Gastrocnemius medialis (tissue), 4 donors: ENCODE measurements around the gene PELI3. TPM values are rescaled to one million over a fixed set of nuclear protein-coding genes. Genes with fewer than 3 reads are reported as not detected.

Experiments
- ATAC-seq, 2 donors: fragments of 150-250 bp; one replicate each; pipeline ENCODE4 v1.9.1; 2016
- DNase-seq, 2 donors: peaks; one replicate each; pipeline ENCODE4 v3.0.0-alpha.2; 2019
- H3K27ac ChIP-seq, 4 donors: fragments of 200-600 bp; sonication (generic); 1 replicate in 1 of 4; 2 replicates in 3 of 4; pipeline ENCODE4 v1.5.1; 2016 to 2018; ENCODE audit warnings: mild to moderate bottlenecking in 2 of 4, moderate library complexity in 1 of 4
- H3K27me3 ChIP-seq, 3 donors: fragments of 200-600 bp; sonication (generic) in 2 of 3; 1 replicate in 1 of 3; 2 replicates in 2 of 3; pipeline versions ENCODE4 v1.5.1 to v1.6.0; 2016 to 2019; ENCODE audit warnings: mild to moderate bottlenecking in 1 of 3, moderate library complexity in 1 of 3
- H3K36me3 ChIP-seq, 2 donors: fragments of 200-600 bp; sonication (generic) in 1 of 2; one replicate each; pipeline ENCODE4 v1.5.1; 2017 to 2018
- H3K4me1 ChIP-seq, 2 donors: fragments of 200-600 bp; sonication (generic) in 1 of 2; one replicate each; pipeline ENCODE4 v1.5.1; 2016 to 2017; ENCODE audit warnings: mild to moderate bottlenecking in 2 of 2
- H3K4me3 ChIP-seq, 4 donors: fragments of 200-600 bp; sonication (generic) in 3 of 4; 1 replicate in 1 of 4; 2 replicates in 3 of 4; pipeline ENCODE4 v1.5.1; 2016 to 2019; ENCODE audit warnings: mild to moderate bottlenecking in 2 of 4
- H3K9me3 ChIP-seq, 3 donors: fragments of 200-600 bp; sonication (generic) in 2 of 3; 1 replicate in 1 of 3; 2 replicates in 2 of 3; pipeline ENCODE4 v1.5.1; 2016 to 2019
- POLR2A ChIP-seq, 2 donors: fragments of 450-650 bp; IDR thresholded peaks; one replicate each; pipeline ENCODE4 v1.6.1; 2017; ENCODE audit warnings: antibody characterized with exemption in 2 of 2, mild to moderate bottlenecking in 2 of 2, moderate library complexity in 2 of 2
- in situ Hi-C, 4 donors: fragments of 200-750 bp; cut with MboI; loops; one replicate each; pipeline versions ENCODE4 v1.15.0 to v1.8.0; 2017; ENCODE audit warnings: low sequenced_read_pairs in 4 of 4
- intact Hi-C: fragments of 100-400 bp; cut with DNase I; formaldehyde crosslinking; loops from one replicate; pipeline ENCODE4 v1.15.1; 2023; ENCODE audit warnings: low total_unique reads
- total RNA-seq, 4 donors: library from RNA; depleted of rRNA; stranded (reverse); fragments of >200 nt; gene quantifications; one replicate each; pipeline versions ENCODE4 v1.1.0 to v1.2.3, GENCODE V29; 2016
- TF ChIP-seq, protein P1 (sequence below), 5 experiments: fragments of 450-650 bp in 3 of 5; fragments of 200-600 bp in 2 of 5; sonication (generic) in 2 of 5; IDR thresholded peaks in 4 of 5; conservative IDR thresholded peaks in 1 of 5; 1 replicate in 4 of 5; 2 replicates in 1 of 5; pipeline ENCODE4 v1.5.1; 2016 to 2019; ENCODE audit warnings: antibody characterized with exemption in 5 of 5, mild to moderate bottlenecking in 3 of 5, moderate library complexity in 3 of 5

The PELI3 gene
- total RNA-seq, 4 donors from 2014 or later: 26.1 to 55.9 (median 37.3) TPM

DNA sequence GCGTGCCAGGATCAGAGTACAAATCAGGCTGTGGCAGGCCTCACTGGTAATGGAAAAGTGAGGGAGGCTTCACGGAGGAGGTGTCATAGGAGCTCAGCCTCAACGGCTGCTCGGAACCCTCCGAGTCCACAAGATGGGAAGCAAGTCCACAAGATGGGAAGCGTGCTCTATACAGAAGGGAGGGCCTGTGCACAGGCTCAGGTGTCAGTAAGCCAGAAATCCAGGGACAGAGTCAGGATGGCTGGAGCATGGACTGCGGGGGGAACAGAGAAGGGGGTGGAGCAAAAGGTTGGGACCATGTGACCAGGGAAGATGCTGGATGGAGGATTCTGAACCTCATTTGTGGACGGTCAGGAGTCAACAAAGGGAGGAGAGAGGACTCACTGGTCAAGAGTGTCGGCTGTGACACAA lies 10.1 kb downstream of the PELI3 start:
- peaks cover 9 to 10% of the 10 kb centered on the region in 2 donors for H3K4me1 ChIP-seq
- H3K36me3 ChIP-seq: peaks cover 0 to 39% of the 10 kb centered on the region in 2 donors
- no peak for ATAC-seq
- H3K4me3 ChIP-seq: no peak overlapping the region
- in situ Hi-C loops: no loop called here
- TF ChIP-seq, protein P1, sequence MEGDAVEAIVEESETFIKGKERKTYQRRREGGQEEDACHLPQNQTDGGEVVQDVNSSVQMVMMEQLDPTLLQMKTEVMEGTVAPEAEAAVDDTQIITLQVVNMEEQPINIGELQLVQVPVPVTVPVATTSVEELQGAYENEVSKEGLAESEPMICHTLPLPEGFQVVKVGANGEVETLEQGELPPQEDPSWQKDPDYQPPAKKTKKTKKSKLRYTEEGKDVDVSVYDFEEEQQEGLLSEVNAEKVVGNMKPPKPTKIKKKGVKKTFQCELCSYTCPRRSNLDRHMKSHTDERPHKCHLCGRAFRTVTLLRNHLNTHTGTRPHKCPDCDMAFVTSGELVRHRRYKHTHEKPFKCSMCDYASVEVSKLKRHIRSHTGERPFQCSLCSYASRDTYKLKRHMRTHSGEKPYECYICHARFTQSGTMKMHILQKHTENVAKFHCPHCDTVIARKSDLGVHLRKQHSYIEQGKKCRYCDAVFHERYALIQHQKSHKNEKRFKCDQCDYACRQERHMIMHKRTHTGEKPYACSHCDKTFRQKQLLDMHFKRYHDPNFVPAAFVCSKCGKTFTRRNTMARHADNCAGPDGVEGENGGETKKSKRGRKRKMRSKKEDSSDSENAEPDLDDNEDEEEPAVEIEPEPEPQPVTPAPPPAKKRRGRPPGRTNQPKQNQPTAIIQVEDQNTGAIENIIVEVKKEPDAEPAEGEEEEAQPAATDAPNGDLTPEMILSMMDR (IDR thresholded peaks at IDR 0.05 in 4 of 5, conservative IDR thresholded peaks at IDR 0.05 in 1 of 5): no peak
- TF ChIP-seq POLR2A (IDR thresholded peaks at IDR 0.05): no peak
- no peaks in the 10 kb centered on the region for H3K9me3 ChIP-seq
- intact Hi-C loops: no loop called here
- H3K27ac ChIP-seq: no peak overlapping the region
- no peaks in the 10 kb centered on the region for H3K27me3 ChIP-seq
- DNase-seq: no peak

DNA sequence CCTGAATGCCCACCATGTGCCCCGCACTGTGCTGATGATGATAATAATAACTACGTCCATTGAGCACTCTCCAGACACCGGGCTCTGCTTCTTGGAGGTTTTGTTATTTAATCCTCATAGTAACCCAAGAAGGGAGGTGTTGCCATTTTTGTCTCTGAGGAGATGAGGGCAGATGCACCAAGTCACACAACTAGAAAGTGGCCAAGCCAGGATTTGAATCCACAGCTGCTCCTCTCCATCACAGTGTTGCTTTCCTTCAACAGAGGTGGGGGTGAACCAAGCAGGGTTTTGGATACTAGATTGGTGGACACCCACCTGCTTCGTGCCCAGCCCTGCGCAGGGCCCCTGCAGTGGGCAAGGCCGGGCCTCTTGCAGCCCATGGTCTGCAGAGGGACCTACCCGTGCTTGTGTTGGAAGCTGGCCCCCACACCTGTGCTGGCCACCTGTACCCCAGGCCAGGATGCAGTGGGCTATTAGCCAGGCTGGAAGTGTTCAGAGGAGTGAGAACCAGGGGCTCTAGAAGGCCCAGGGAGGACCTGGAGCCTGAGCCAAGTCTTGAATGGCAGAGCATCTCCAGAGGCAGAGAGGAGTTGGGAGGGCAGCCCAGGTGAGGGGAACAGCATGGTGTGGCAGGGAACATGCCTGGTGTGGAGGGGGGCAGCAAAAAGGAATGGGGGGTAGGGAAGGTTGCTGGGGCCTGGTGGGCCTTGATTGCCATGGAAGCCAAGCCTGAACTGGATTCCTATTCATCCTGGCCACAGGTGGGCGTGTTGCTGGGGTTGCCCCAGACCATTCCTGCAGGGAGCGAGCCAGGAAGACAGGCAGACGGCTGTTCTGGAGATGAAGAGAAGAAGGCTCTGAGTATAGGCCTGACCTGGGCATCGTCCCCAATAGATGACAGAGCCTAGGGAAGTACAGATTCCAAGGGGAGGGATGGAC lies 10.8 kb downstream of the PELI3 start:
- Histone ChIP-seq H3K36me3 (peaks cover 0 to 33% of the 10 kb centered on the region in 2 donors), H3K27me3 (no peaks in the 10 kb centered on the region), H3K27ac (no peak overlapping the region), H3K9me3 (no peaks in the 10 kb centered on the region), H3K4me1 (peaks cover 9 to 10% of the 10 kb centered on the region in 2 donors), H3K4me3 (no peak overlapping the region)
- TF ChIP-seq, protein P1 (IDR thresholded peaks at IDR 0.05 in 4 of 5, conservative IDR thresholded peaks at IDR 0.05 in 1 of 5): no peak
- no peak for TF ChIP-seq POLR2A (IDR thresholded peaks at IDR 0.05)
- no peak for DNase-seq
- intact Hi-C loops: no loop called here
- ATAC-seq: no peak
- in situ Hi-C loops: no loop called here

DNA sequence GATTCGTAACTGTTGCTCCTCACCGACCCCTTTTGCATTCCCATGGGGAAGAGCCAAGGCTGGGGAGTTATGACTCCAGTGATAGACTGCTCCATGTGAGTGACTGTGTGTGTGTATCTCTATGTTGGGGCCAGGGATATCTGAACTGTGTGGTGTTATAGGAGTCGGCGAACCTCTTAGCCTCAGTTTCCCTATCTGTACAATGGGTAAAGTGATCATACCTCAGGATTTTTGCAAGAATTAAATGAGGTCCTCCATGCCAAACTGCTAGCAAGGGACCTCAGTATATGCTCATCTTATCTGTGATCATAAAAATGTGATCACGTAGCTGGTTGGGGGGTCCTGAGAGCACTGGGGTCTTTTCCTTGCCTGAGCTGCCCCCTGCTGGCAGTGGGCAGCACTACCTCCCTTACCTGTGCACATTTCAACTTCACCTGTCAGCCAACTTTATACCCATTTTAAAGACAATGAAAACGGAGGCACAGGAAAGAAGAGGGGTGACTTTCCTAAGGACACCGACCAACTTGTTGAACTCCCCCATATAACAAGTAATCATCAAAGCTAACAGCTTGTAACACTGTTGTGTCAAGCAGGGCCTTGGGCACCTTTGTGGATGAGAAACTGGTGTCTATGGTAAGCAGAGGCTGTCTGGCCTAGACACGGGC lies 12.2 kb downstream of the PELI3 start:
- Histone ChIP-seq H3K27ac (peak overlapping the region; percentile 86 to 96 (median 89)), H3K4me1 (peaks cover 9 to 10% of the 10 kb centered on the region in 2 donors), H3K27me3 (no peaks in the 10 kb centered on the region), H3K36me3 (peaks cover 0 to 20% of the 10 kb centered on the region in 2 donors), H3K4me3 (peak overlapping the region; percentile 62 to 95 (median 79)), H3K9me3 (no peaks in the 10 kb centered on the region)
- in situ Hi-C loops: no loop called here
- intact Hi-C loops: no loop called here
- ATAC-seq (no peak), DNase-seq (no peak)
- TF ChIP-seq, protein P1 (IDR thresholded peaks at IDR 0.05 in 4 of 5, conservative IDR thresholded peaks at IDR 0.05 in 1 of 5): peak; percentile 60 to 79 (median 78)
- TF ChIP-seq POLR2A (IDR thresholded peaks at IDR 0.05): no peak

DNA sequence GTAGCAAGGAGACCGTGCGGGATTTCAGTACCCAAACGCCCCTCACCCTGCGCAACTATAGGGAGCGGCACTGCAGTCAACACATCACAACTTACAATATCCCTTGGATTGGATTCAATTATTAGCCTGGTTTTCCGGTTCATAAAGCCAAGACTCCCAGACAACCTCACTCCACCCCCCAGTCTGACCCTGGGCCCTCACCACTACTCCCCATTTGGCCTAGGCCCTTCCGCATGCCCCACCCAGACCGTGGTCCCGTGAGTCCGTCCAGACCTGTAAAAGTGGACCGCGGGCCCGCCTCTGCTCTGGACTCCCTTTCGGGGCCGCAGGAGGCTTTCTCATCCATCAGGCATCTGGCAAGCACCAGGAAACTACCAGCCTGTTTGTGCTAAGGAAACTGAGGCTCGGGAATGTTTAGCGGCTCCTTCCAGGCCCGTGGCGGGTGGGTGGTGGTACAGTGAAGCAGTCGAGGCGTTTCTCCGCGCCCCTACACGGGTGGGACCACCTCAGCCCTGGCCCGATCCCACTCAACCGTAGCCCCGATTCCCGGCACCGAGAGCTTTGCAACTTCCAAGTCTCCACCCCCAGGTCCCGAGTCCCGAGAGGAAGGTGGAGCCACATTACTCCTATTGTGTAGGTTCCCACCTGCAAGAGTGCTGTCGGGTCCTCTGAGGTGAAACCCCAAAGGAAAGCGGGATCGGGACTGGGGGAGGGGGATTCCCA lies 12.8 kb downstream of the PELI3 start:
- Histone ChIP-seq H3K4me3 (peak overlapping the region; percentile 62 to 95 (median 79)), H3K27ac (peak overlapping the region; percentile 86 to 96 (median 89)), H3K36me3 (peaks cover 0 to 13% of the 10 kb centered on the region in 2 donors), H3K27me3 (no peaks in the 10 kb centered on the region), H3K9me3 (no peaks in the 10 kb centered on the region), H3K4me1 (peaks cover 9 to 10% of the 10 kb centered on the region in 2 donors)
- in situ Hi-C loops: no loop called here
- TF ChIP-seq, protein P1 (IDR thresholded peaks at IDR 0.05 in 4 of 5, conservative IDR thresholded peaks at IDR 0.05 in 1 of 5): no peak
- no peak for TF ChIP-seq POLR2A (IDR thresholded peaks at IDR 0.05)
- intact Hi-C loops: loop anchor here (1.0 to 5.0 kb wide), 6 partner anchors 13 to 622 kb away; partner anchors contain the start of genes BBS1, CCDC87, CCS and CFL1
- ATAC-seq (peak; percentile 55 to 58), DNase-seq (peak; percentile 16 to 47)
